ENCODE data around the gene RBM44.

Gene RBM44

GRCh38 chr2:237815637-237816036, 17.1 kb downstream of the RBM44 start:
- ChIA-PET CTCF (no interaction called here), POLR2A (no interaction called here)
- H3K9me3 ChIP-seq (ENCODE audit: control insufficient read depth, insufficient read depth, low read depth, low read length): no peaks in the 10 kb centered on the region
- H3K4me1 ChIP-seq (ENCODE audit: control insufficient read depth, insufficient read depth, low read length): peaks cover 6% of the 10 kb centered on the region; the same call in 1 of the 2 replicates
- no peak overlapping the region for H3K27ac ChIP-seq (ENCODE audit: extremely low read depth, low read depth, low read length)
- no peak overlapping the region for H3K4me3 ChIP-seq (ENCODE audit: low read depth, low read length)
- TF ChIP-seq ZNF266 (tag by site-specific recombination; IDR thresholded peaks at IDR 0.05; ENCODE audit: low read depth): no peak
- no peak for TF ChIP-seq MEIS1 (CRISPR knock-in tag; IDR thresholded peaks at IDR 0.05; ENCODE audit: borderline replicate concordance)
- no peak for TF ChIP-seq ZBTB7A (tag by site-specific recombination; IDR thresholded peaks at IDR 0.05; ENCODE audit: low read depth)
- no peak for TF ChIP-seq ZNF184 (tag by site-specific recombination; IDR thresholded peaks at IDR 0.05)
- H3K36me3 ChIP-seq (ENCODE audit: control insufficient read depth in 2 of 2, insufficient read depth in 1 of 2, low read length in 2 of 2): no peaks in the 10 kb centered on the region

GRCh38 chr2:237816531-237816930, 18.0 kb downstream of the RBM44 start:
- CTCF ChIA-PET: no interaction called here
- H3K9me3 ChIP-seq (ENCODE audit: control insufficient read depth, insufficient read depth, low read depth, low read length): no peaks in the 10 kb centered on the region
- H3K27ac ChIP-seq (ENCODE audit: extremely low read depth, low read depth, low read length): no peak overlapping the region
- H3K4me1 ChIP-seq (ENCODE audit: control insufficient read depth, insufficient read depth, low read length): peaks cover 6% of the 10 kb centered on the region; the same call in 1 of the 2 replicates
- no peaks in the 10 kb centered on the region for H3K36me3 ChIP-seq (ENCODE audit: control insufficient read depth in 2 of 2, insufficient read depth in 1 of 2, low read length in 2 of 2)
- no peak overlapping the region for H3K4me3 ChIP-seq (ENCODE audit: low read depth, low read length)
- POLR2A ChIA-PET: no interaction called here
- no peak for TF ChIP-seq ZNF529 (tag by site-specific recombination; IDR thresholded peaks at IDR 0.05; ENCODE audit: insufficient replicate concordance)
- no peak for TF ChIP-seq ZNF701 (tag by site-specific recombination; IDR thresholded peaks at IDR 0.05)
- TF ChIP-seq ZNF785 (tag by site-specific recombination; IDR thresholded peaks at IDR 0.05): no peak
- no peak for TF ChIP-seq ZNF324 (tag by site-specific recombination; IDR thresholded peaks at IDR 0.05)
- no peak for TF ChIP-seq ZNF10 (tag by site-specific recombination; IDR thresholded peaks at IDR 0.05)
- TF ChIP-seq REST (tag by site-specific recombination; IDR thresholded peaks at IDR 0.05): no peak
- no peak for TF ChIP-seq ZNF341 (tag by site-specific recombination; IDR thresholded peaks at IDR 0.05; ENCODE audit: low read depth)

GRCh38 chr2:237818066-237818473, 19.5 kb downstream of the RBM44 start:
- Histone ChIP-seq H3K9me3 (ENCODE audit: control insufficient read depth, insufficient read depth, low read depth, low read length) (no peaks in the 10 kb centered on the region), H3K4me3 (ENCODE audit: low read depth, low read length) (no peak overlapping the region), H3K36me3 (ENCODE audit: control insufficient read depth in 2 of 2, insufficient read depth in 1 of 2, low read length in 2 of 2) (no peaks in the 10 kb centered on the region), H3K4me1 (ENCODE audit: control insufficient read depth, insufficient read depth, low read length) (peaks cover 6% of the 10 kb centered on the region; the same call in 1 of the 2 replicates), H3K27ac (ENCODE audit: extremely low read depth, low read depth, low read length) (no peak overlapping the region)
- POLR2A ChIA-PET: no interaction called here
- peak; percentile 67 for TF ChIP-seq ZBTB17 (tag by site-specific recombination; IDR thresholded peaks at IDR 0.05)
- TF ChIP-seq SCRT2 (tag by site-specific recombination; IDR thresholded peaks at IDR 0.05): peak; percentile 88
- peak; percentile 64; the same call in 1 of the 2 replicates for TF ChIP-seq TRIM28 (IDR thresholded peaks at IDR 0.05; ENCODE audit: borderline replicate concordance, low read length)
- TF ChIP-seq GLIS2 (tag by site-specific recombination; IDR thresholded peaks at IDR 0.05): no peak
- CTCF ChIA-PET: no interaction called here

GRCh38 chr2:237819231-237819630, 20.7 kb downstream of the RBM44 start:
- POLR2A ChIA-PET: no interaction called here
- H3K36me3 ChIP-seq (ENCODE audit: control insufficient read depth in 2 of 2, insufficient read depth in 1 of 2, low read length in 2 of 2): no peaks in the 10 kb centered on the region
- CTCF ChIA-PET: interaction anchor here (0.5 kb wide), 1 partner anchor 19 kb away, joined by 3 read pairs; no protein-coding TSS in a partner anchor
- no peak overlapping the region for H3K27ac ChIP-seq (ENCODE audit: extremely low read depth, low read depth, low read length)
- H3K4me1 ChIP-seq (ENCODE audit: control insufficient read depth, insufficient read depth, low read length): peaks cover 6% of the 10 kb centered on the region; the same call in 1 of the 2 replicates
- no peaks in the 10 kb centered on the region for H3K9me3 ChIP-seq (ENCODE audit: control insufficient read depth, insufficient read depth, low read depth, low read length)
- no peak overlapping the region for H3K4me3 ChIP-seq (ENCODE audit: low read depth, low read length)
- TF ChIP-seq ZNF510 (tag by site-specific recombination; IDR thresholded peaks at IDR 0.05; ENCODE audit: insufficient replicate concordance): no peak
- no peak for TF ChIP-seq ZNF513 (tag by site-specific recombination; IDR thresholded peaks at IDR 0.05)
- no peak for TF ChIP-seq ZBTB20 (tag by site-specific recombination; IDR thresholded peaks at IDR 0.05)
- TF ChIP-seq ZNF677 (tag by site-specific recombination; IDR thresholded peaks at IDR 0.05): no peak
- no peak for TF ChIP-seq ZBTB48 (tag by site-specific recombination; IDR thresholded peaks at IDR 0.05)
- TF ChIP-seq MEIS1 (CRISPR knock-in tag; IDR thresholded peaks at IDR 0.05; ENCODE audit: borderline replicate concordance): no peak
- TF ChIP-seq ZNF76 (tag by site-specific recombination; IDR thresholded peaks at IDR 0.05; ENCODE audit: borderline replicate concordance, low read depth): no peak
- TF ChIP-seq ZNF114 (tag by site-specific recombination; IDR thresholded peaks at IDR 0.05): no peak
- TF ChIP-seq ZNF138 (tag by site-specific recombination; IDR thresholded peaks at IDR 0.05; ENCODE audit: borderline replicate concordance): no peak
- TF ChIP-seq ZNF626 (tag by site-specific recombination; IDR thresholded peaks at IDR 0.05): no peak
- no peak for TF ChIP-seq ZNF239 (tag by site-specific recombination; IDR thresholded peaks at IDR 0.05)

All from HEK293 (cell line).